ENCODE measurements around the gene MEAK7. TPM values are rescaled to one million over a fixed set of nuclear protein-coding genes. Genes with fewer than 3 reads are reported as not detected.
"Not testable (repeated sequence)": the region's sequence is repeated elsewhere in the genome, so short reads cannot be mapped to it uniquely, and the experiment has no call there.

MEAK7 gene
- polyA plus RNA-seq, 1 experiment, result 22.8 TPM

GRCh38 chr16:84518804-84519341, 14.4 kb upstream of the MEAK7 start:
- DNase-seq (ENCODE audit: low read depth, low spot score), result no peak
- no peak overlapping the region for H3K4me3 ChIP-seq (ENCODE audit: low read depth, low read length)
- no peak for TF ChIP-seq CTCF (IDR thresholded peaks at IDR 0.05; ENCODE audit: low read depth, low read length)
- H3K9me3 ChIP-seq (ENCODE audit: control insufficient read depth, insufficient read depth, low read length), result no peaks in the 10 kb centered on the region; the same call in none of the 2 replicates
- CTCF ChIA-PET, result interaction anchor here (0.6 to 3.7 kb wide), 3 partner anchors 8 to 236 kb away, joined by 3 to 15 read pairs (median 8); no protein-coding TSS in a partner anchor
- no peaks in the 10 kb centered on the region for H3K27me3 ChIP-seq (ENCODE audit: control insufficient read depth, insufficient read depth, low read length)
- POLR2A ChIA-PET, result interaction anchor here (2.3 kb wide), 1 partner anchor 13 kb away, joined by 11 read pairs; no protein-coding TSS in a partner anchor
- H3K27ac ChIP-seq (ENCODE audit: low read depth, low read length), result no peak overlapping the region

- peak overlapping the region; percentile 11 for H3K27ac ChIP-seq (ENCODE audit: low read depth, low read length)
- not testable (repeated sequence) for DNase-seq (ENCODE audit: low read depth, low spot score); H3K9me3 ChIP-seq (ENCODE audit: control insufficient read depth, insufficient read depth, low read length); H3K27me3 ChIP-seq (ENCODE audit: control insufficient read depth, insufficient read depth, low read length); H3K4me3 ChIP-seq (ENCODE audit: low read depth, low read length)
- ChIA-PET POLR2A (interaction anchor here (2.3 kb wide), 1 partner anchor 14 kb away, joined by 11 read pairs; no protein-coding TSS in a partner anchor), CTCF (interaction anchor here (0.6 to 1.6 kb wide), 2 partner anchors 13 to 233 kb away, joined by 3 to 8 read pairs; no protein-coding TSS in a partner anchor)
Observed at GRCh38 chr16:84518220-84518619, 13.8 kb upstream of the MEAK7 start.

- Histone ChIP-seq H3K9me3 (ENCODE audit: control insufficient read depth, insufficient read depth, low read length) (no peaks in the 10 kb centered on the region), H3K4me3 (ENCODE audit: low read depth, low read length) (no peak overlapping the region), H3K27me3 (ENCODE audit: control insufficient read depth, insufficient read depth, low read length) (no peaks in the 10 kb centered on the region), H3K27ac (ENCODE audit: low read depth, low read length) (no peak overlapping the region)
- CTCF ChIA-PET, result interaction anchor here (0.6 to 1.6 kb wide), 3 partner anchors 12 to 233 kb away, joined by 3 to 8 read pairs (median 3); no protein-coding TSS in a partner anchor
- DNase-seq (ENCODE audit: low read depth, low spot score), result no peak
- TF ChIP-seq CTCF (IDR thresholded peaks at IDR 0.05; ENCODE audit: low read depth, low read length), result no peak
- POLR2A ChIA-PET, result interaction anchor here (2.3 kb wide), 1 partner anchor 15 kb away, joined by 11 read pairs; no protein-coding TSS in a partner anchor
Observed at GRCh38 chr16:84517366-84517765, 12.9 kb upstream of the MEAK7 start.

- Histone ChIP-seq H3K27me3 (ENCODE audit: control insufficient read depth, insufficient read depth, low read length) (no peaks in the 10 kb centered on the region), H3K27ac (ENCODE audit: low read depth, low read length) (no peak overlapping the region), H3K4me3 (ENCODE audit: low read depth, low read length) (no peak overlapping the region), H3K9me3 (ENCODE audit: control insufficient read depth, insufficient read depth, low read length) (no peaks in the 10 kb centered on the region)
- ChIA-PET POLR2A (no interaction called here), CTCF (no interaction called here)
- no peak for DNase-seq (ENCODE audit: low read depth, low spot score)
- TF ChIP-seq CTCF (IDR thresholded peaks at IDR 0.05; ENCODE audit: low read depth, low read length), result no peak
Observed at GRCh38 chr16:84514874-84515835, 10.7 kb upstream of the MEAK7 start.

GRCh38 chr16:84514295-84514873, 9.9 kb upstream of the MEAK7 start:
- no peak overlapping the region for H3K27ac ChIP-seq (ENCODE audit: low read depth, low read length)
- CTCF ChIA-PET, result interaction anchor here (0.6 kb wide), 1 partner anchor 217 kb away, joined by 4 read pairs; no protein-coding TSS in a partner anchor
- no peak for TF ChIP-seq CTCF (IDR thresholded peaks at IDR 0.05; ENCODE audit: low read depth, low read length)
- DNase-seq (ENCODE audit: low read depth, low spot score), result no peak
- POLR2A ChIA-PET, result no interaction called here
- no peaks in the 10 kb centered on the region for H3K9me3 ChIP-seq (ENCODE audit: control insufficient read depth, insufficient read depth, low read length)
- H3K4me3 ChIP-seq (ENCODE audit: low read depth, low read length), result no peak overlapping the region
- no peaks in the 10 kb centered on the region for H3K27me3 ChIP-seq (ENCODE audit: control insufficient read depth, insufficient read depth, low read length)
